Heart left ventricle (tissue), 16 donors: Measurements from ENCODE around the gene LBX2. TPM values are rescaled to one million over a fixed set of nuclear protein-coding genes. Genes with fewer than 3 reads are reported as not detected.

Source experiments
- ATAC-seq, 4 donors: fragments of 200-7000 bp; cut with Tn5 transposase; one replicate each; pipeline ENCODE4 v1.9.1; 2020 to 2022; ENCODE audit warnings: moderate library complexity in 4 of 4, mild to moderate bottlenecking in 3 of 4, moderate number of reproducible peaks in 1 of 4
- DNase-seq, 5 donors: peaks; one replicate each; pipeline ENCODE4 v3.0.0-alpha.2; 2020
- H3K27ac ChIP-seq, 12 donors: fragments of 200-600 bp; sonication (generic) in 4 of 12; one replicate each; pipeline versions ENCODE4 v1.5.0 to v1.8.0; 2016 to 2022; ENCODE audit warnings: mild to moderate bottlenecking in 2 of 12
- H3K27me3 ChIP-seq, 9 donors: fragments of 200-600 bp; sonication (generic) in 2 of 9; one replicate each; pipeline versions ENCODE4 v1.5.1 to v1.8.0; 2016 to 2022; ENCODE audit warnings: mild to moderate bottlenecking in 3 of 9
- H3K36me3 ChIP-seq, 9 donors: fragments of 200-600 bp; sonication (generic) in 2 of 9; one replicate each; pipeline versions ENCODE4 v1.5.0 to v1.8.0; 2018 to 2022; ENCODE audit warnings: mild to moderate bottlenecking in 2 of 9
- H3K4me1 ChIP-seq, 12 donors: fragments of 200-600 bp; sonication (generic) in 4 of 12; one replicate each; pipeline versions ENCODE4 v1.5.0 to v1.8.0; 2016 to 2022; ENCODE audit warnings: mild to moderate bottlenecking in 3 of 12
- H3K4me3 ChIP-seq, 12 donors: fragments of 200-600 bp; sonication (generic) in 4 of 12; one replicate each; pipeline versions ENCODE4 v1.5.0 to v1.8.0; 2017 to 2022; ENCODE audit warnings: mild to moderate bottlenecking in 9 of 12, moderate library complexity in 4 of 12
- H3K9me3 ChIP-seq, 12 donors: fragments of 200-600 bp; sonication (generic) in 4 of 12; one replicate each; pipeline versions ENCODE4 v1.5.0 to v1.8.0; 2016 to 2022; ENCODE audit warnings: mild to moderate bottlenecking in 1 of 12
- CTCF ChIP-seq, 12 donors: fragments of 200-600 bp; sonication (generic) in 4 of 12; IDR thresholded peaks; one replicate each; pipeline versions ENCODE4 v1.5.0 to v1.8.0; 2018 to 2022; ENCODE audit warnings: antibody characterized with exemption in 12 of 12, mild to moderate bottlenecking in 5 of 12
- POLR2A ChIP-seq, 2 donors: fragments of 450-650 bp; IDR thresholded peaks; one replicate each; pipeline ENCODE4 v1.6.1; 2017; ENCODE audit warnings: antibody characterized with exemption in 2 of 2, mild to moderate bottlenecking in 2 of 2, moderate library complexity in 2 of 2
- WGBS, 4 donors: extraction: QIAGEN DNeasy Blood & Tissue Kit in 2 of 4; methylation state at CpG; one replicate each; pipeline versions ENCODE4 v1.1.5 to v1.1.7; 2013 to 2018; 5-methylcytosine and 5-hydroxymethylcytosine counted together
- intact Hi-C, 10 donors: fragments of 100-400 bp; cut with DNase I; formaldehyde crosslinking; loops; one replicate each; pipeline versions ENCODE4 v1.11.1 to v1.14.2; 2022
- polyA plus RNA-seq, 2 donors: library from polyadenylated mRNA; stranded (reverse); fragments of 200-250 nt; gene quantifications; one replicate each; pipeline ENCODE4 v1.2.3, GENCODE V29; 2013
- total RNA-seq, 9 donors: library from RNA; depleted of rRNA in 2 of 9; stranded (reverse); fragments of >200 nt in 2 of 9; fragmentation: NEBNext Ultra II Directional in 3 of 9; extraction: Animal tissue kit (Norgen Biotek cat#: 25700) in 3 of 9; gene quantifications; one replicate each; pipeline versions ENCODE4 v1.1.0 to v1.2.4, GENCODE V29; 2016 to 2023
- donor health status: ischemic (EF 13 %, LVEDD 7.1; RV severe dilation, severe dysfunction).
- donor health status: healthy with polysubstance abuse.
- donor health status: DM: no; HTN: yes; CAD: no.
- donor health status: DM: no; HTN: no; CAD: no.
- donor health status: ischemic (EF 25% LVEDD 6.9; RV normal size, moderate dysfunction).
- donor health status: ischemic (EF 25% LVEDD 5.7; RV mildly dilated, moderate dysfunction).
- donor health status: healthy.
- donor health status: DM: yes; HTN: yes; CAD: no.
- donor health status: ischemic (EF 35%, LVEDD 5.7; RV mildly dilated, moderate dysfunction).
- donor health status: nonischemic (EF 11% LVEDD 7.7; RV severe dilation, severe dysfunction).
- donor health status: DM: yes; HTN: yes; CAD: no.
- donor health status: PGD.
- donor health status: ischemic (EF 29% LVEDD 5.4; RV normal size, mild dysfunction).
- donor health status: nonischemic (EF 23%, LVEDD 6.1; RV moderate dilation, normal function).

LBX2 gene
- total and polyA plus RNA-seq, 11 donors: 0.14 to 1.7 (median 0.67) TPM; not detected in 2

DNA sequence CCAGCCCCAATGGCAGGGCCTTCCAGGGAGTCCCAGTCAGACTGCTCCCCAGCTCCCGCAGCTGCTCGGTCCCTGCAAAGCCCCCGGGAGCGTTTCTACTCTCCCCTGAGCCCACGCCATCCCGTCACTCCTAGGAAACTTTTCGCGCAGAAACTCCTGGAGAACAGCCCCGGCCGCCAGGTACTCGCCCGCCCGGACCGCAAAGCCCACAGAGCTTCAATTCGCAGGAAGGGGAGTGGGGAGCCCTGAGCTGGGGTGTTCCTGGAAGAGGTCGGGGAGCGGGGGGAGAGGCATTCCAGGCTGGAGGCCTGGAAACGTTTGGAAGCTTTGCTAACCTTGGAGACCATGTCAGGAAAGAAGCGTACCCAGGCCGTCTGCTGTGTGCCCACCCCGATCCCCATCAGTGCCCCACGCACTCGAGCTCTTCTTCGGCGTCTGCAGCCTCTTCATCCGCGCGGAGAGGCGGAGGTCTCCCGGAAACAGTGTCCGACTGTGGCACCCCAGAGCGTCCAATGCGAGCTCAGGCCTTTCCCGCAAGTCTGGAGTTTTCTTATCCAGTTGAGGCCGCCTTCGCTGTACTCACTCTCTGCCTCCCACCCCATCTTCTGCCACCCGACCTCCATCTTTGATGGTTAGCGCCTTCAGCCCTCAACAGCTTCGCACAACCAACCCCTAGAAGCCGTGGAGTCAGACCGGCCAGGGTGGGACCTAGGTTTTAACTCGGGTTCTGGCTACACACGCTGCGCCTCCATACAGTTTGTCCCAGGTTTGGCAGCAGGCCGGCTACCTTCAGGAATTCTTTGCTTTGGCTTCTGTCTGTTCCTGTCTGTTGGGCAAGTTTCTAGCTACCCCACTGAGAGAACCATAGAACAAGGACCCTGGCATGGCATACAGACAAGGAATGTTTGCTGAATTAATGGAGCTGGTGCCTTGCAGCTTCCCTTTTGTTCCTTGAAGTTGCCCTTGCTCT lies 4.4 kb upstream of the LBX2 start:
- no peak for TF ChIP-seq POLR2A (IDR thresholded peaks at IDR 0.05)
- TF ChIP-seq CTCF (IDR thresholded peaks at IDR 0.05): no peak
- peak overlapping the region; percentile 36 to 87 (median 62) for H3K4me3 ChIP-seq
- no peak for DNase-seq
- ATAC-seq: no peak
- peak overlapping the region; percentile 72 to 90 (median 84) for H3K27ac ChIP-seq
- H3K27me3 ChIP-seq: peaks cover 9 to 57% (median 26%) of the 10 kb centered on the region in 9 donors
- peaks cover 0 to 18% (median 15%) of the 10 kb centered on the region in 9 donors for H3K36me3 ChIP-seq
- intact Hi-C loops: loop anchor here in 4 of 10 donors (1.0 to 5.0 kb wide), 4 partner anchors 26 to 84 kb away; partner anchors contain the start of genes AUP1 (in 1 of the 4) and HTRA2 (in 1 of the 4)
- peaks cover 10 to 71% (median 50%) of the 10 kb centered on the region in 12 donors for H3K4me1 ChIP-seq
- no peaks in the 10 kb centered on the region for H3K9me3 ChIP-seq
- WGBS, 4 donors: 26 to 43% (median 30%) methylated on average over 35 to 45 of the region's 45 CpGs

DNA sequence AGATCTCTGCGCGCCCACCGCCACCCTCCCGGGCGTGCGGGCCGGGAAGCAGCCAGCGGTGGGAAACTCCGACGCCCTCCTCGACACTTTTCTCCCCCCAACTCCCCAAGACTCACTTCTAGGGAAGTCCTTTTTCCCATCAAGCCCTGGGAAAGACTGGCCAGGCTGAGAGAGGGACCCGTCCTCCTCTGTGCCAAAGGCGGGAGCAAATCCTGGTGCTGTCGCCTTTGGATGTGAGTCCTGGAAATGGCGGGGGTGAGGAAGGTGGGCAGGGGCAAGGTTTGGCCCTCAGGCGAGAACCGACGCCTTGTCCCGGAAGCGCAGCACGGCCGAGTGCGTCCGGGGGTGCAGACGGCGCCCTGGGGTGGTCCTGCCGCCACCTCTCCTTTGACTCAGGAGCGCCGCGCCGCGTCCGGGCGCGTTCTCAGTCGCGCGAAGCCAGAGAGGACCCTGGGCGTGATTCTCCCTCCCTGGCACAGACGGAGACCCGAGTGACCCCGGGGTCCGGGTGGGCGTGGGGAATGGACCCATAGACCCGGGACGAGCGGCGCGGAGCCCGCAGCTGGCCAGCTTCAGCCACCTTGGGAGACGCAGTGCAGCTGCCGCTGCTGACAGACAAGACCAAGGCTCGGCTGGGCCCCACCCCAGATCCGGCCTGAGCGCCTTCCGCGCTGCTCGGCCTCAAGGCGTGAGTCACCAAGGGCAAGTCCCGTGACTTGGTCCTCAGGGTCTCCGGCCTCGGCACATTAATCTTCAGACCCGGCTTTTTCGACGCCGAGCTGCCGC lies 3.5 kb upstream of the LBX2 start:
- peaks cover 10 to 75% (median 54%) of the 10 kb centered on the region in 12 donors for H3K4me1 ChIP-seq
- H3K27ac ChIP-seq: peak overlapping the region; percentile 72 to 90 (median 84)
- TF ChIP-seq POLR2A (IDR thresholded peaks at IDR 0.05) (peak in 1 of 2 donors; percentile 71), CTCF (IDR thresholded peaks at IDR 0.05) (peak in 7 of 12 donors; percentile 7 to 53 (median 39))
- peak overlapping the region; percentile 36 to 87 (median 62) for H3K4me3 ChIP-seq
- peak; percentile 85 to 92 (median 90) for DNase-seq
- intact Hi-C loops: loop anchor here in 4 of 10 donors (1.0 to 5.0 kb wide), 4 partner anchors 26 to 84 kb away; partner anchors contain the start of genes AUP1 (in 1 of the 4) and HTRA2 (in 1 of the 4)
- peaks cover 0 to 18% (median 15%) of the 10 kb centered on the region in 9 donors for H3K36me3 ChIP-seq
- peaks cover 17 to 63% (median 33%) of the 10 kb centered on the region in 9 donors for H3K27me3 ChIP-seq
- H3K9me3 ChIP-seq: no peaks in the 10 kb centered on the region
- WGBS, 4 donors: 0 to 4% (median 1%) methylated on average over 23 to 67 of the region's 67 CpGs
- ATAC-seq: peak; percentile 32 to 74 (median 73)

DNA sequence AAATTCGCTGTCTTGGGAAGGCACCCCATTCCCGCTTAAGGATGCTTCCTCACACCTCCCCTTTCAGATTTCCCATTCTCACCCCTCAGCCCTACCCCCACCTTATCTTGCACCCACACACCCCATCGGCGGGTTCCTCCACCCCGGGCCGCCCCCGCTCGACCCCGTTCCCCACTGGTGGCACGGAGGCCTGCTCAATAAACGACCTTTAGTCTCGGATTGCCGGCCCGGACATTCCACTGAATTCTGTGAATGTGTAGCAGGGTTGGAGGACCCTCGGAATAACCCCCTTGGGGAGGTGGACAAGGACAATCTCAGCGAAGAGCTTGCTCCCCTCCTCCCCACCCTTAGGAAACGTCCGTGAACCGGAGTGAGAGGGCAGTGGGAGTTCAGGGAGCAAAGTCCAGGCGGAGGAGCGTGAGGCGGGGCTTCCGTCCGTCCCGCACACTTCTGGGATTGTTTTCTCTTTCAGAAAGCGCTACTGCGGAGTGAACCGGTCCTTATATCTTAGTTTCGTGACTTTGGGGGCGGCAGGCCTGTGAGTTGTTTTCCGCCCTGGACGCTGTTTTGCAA lies 2.8 kb upstream of the LBX2 start:
- H3K27me3 ChIP-seq: peaks cover 21 to 69% (median 35%) of the 10 kb centered on the region in 9 donors
- TF ChIP-seq CTCF (IDR thresholded peaks at IDR 0.05) (no peak), POLR2A (IDR thresholded peaks at IDR 0.05) (no peak)
- no peaks in the 10 kb centered on the region for H3K9me3 ChIP-seq
- peak in 1 of 5 donors; percentile 44 for DNase-seq
- WGBS, 4 donors: 9 to 15% (median 12%) methylated on average over 31 to 32 of the region's 32 CpGs
- H3K4me1 ChIP-seq: peaks cover 14 to 79% (median 60%) of the 10 kb centered on the region in 12 donors
- no peak for ATAC-seq
- peaks cover 0 to 18% (median 15%) of the 10 kb centered on the region in 9 donors for H3K36me3 ChIP-seq
- H3K27ac ChIP-seq: peak overlapping the region in 11 of 12 donors; percentile 75 to 90 (median 84)
- H3K4me3 ChIP-seq: peak overlapping the region; percentile 36 to 87 (median 62)
- intact Hi-C loops: loop anchor here in 4 of 10 donors (5.0 kb wide), 3 partner anchors 75 to 85 kb away; no protein-coding TSS in a partner anchor
